Thyroid gland (tissue), 4 donors: Measurements from ENCODE around the gene ABCA4. TPM values are rescaled to one million over a fixed set of nuclear protein-coding genes. Genes with fewer than 3 reads are reported as not detected.

Source experiments
- DNase-seq, 2 donors: peaks; one replicate each; pipeline ENCODE4 v3.0.0-alpha.2; 2019
- H3K27ac ChIP-seq, 3 donors: fragments of 200-600 bp; sonication (generic); 1 replicate in 2 of 3; 2 replicates in 1 of 3; pipeline ENCODE4 v1.5.1; 2016 to 2019; ENCODE audit warnings: mild to moderate bottlenecking in 1 of 3, moderate library complexity in 1 of 3
- H3K27me3 ChIP-seq: fragments of 200-600 bp; sonication (generic); one replicate; pipeline ENCODE4 v1.5.1; 2019
- H3K36me3 ChIP-seq, 2 donors: fragments of 200-600 bp; sonication (generic); one replicate each; pipeline ENCODE4 v1.5.1; 2016 to 2019
- H3K4me1 ChIP-seq, 2 donors: fragments of 200-600 bp; sonication (generic); one replicate each; pipeline ENCODE4 v1.5.1; 2017 to 2019
- H3K4me3 ChIP-seq, 3 donors: fragments of 200-600 bp; sonication (generic); replicated peaks in 1 of 3; 1 replicate in 2 of 3; 2 replicates in 1 of 3; pipeline ENCODE4 v1.5.1; 2016; ENCODE audit warnings: mild to moderate bottlenecking in 1 of 3
- H3K9me3 ChIP-seq: fragments of 200-600 bp; sonication (generic); one replicate; pipeline ENCODE4 v1.5.1; 2017
- POLR2A ChIP-seq, 2 donors: fragments of 450-650 bp; IDR thresholded peaks; one replicate each; pipeline ENCODE4 v1.6.1; 2017; ENCODE audit warnings: antibody characterized with exemption in 2 of 2, mild to moderate bottlenecking in 2 of 2, moderate library complexity in 1 of 2
- WGBS, 2 donors: methylation state at CpG; one replicate each; pipeline ENCODE4 v1.1.5; 2017; 5-methylcytosine and 5-hydroxymethylcytosine counted together
- intact Hi-C: fragments of 100-400 bp; cut with DNase I; formaldehyde crosslinking; loops from one replicate; pipeline ENCODE4 v1.15.1; 2023
- total RNA-seq, 4 donors: library from RNA; depleted of rRNA; stranded (reverse); fragments of >200 nt; gene quantifications; one replicate each; pipeline ENCODE4 v1.2.3, GENCODE V29; 2016
- TF ChIP-seq, protein P1 (sequence below), 6 experiments: fragments of 200-600 bp in 3 of 6; fragments of 450-650 bp in 3 of 6; sonication (generic) in 3 of 6; IDR thresholded peaks; one replicate each; pipeline ENCODE4 v1.5.1; 2016 to 2019; ENCODE audit warnings: antibody characterized with exemption in 6 of 6, mild to moderate bottlenecking in 2 of 6, inconsistent platforms in 1 of 6, moderate library complexity in 1 of 6

ABCA4 gene
- total RNA-seq, 4 donors from 2014 or later = 0.44 to 1.0 (median 0.82) TPM

DNA sequence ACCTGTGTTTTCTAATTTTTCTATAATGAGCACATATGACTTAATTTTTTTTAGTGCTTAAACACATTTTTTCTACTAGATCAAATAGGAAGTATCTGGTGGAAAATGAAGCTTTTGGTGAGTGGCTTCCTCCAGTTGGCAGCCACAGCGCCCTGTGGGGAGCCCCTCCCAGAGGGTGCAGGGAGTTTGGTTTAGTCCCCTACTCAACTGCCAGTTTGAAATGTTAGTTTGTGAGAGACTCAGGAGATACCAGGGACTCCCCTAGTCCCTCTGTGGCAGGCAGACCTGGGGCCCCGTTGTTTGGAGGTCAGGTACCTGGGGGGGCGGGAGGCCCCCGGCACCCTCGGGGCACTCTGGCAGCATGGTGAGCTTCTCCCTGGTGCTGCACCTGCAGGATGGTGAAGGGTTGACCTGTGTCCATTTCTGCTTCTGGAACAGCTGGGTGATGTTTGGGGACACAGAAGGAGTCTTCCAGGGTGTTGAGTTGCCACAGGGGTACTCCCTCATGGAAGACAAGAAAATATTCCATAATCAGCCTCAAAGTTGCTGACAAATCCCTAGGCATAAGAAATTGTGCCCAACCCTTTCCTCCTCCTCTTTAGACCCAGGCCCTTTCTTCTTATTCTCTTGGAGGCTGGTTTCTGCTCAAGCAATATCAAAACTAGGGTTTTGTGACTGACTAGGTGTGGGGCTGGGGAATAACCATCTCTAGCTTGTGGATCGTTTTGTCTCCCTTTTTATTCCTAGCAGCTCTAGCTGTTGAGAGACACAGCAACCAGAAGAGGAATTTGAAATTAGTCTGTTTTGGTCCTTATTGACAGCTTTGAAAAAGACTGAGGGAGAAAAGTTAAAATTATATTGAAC is 91.6 kb downstream of the ABCA4 start:
- DNase-seq = no peak
- TF ChIP-seq, protein P1, sequence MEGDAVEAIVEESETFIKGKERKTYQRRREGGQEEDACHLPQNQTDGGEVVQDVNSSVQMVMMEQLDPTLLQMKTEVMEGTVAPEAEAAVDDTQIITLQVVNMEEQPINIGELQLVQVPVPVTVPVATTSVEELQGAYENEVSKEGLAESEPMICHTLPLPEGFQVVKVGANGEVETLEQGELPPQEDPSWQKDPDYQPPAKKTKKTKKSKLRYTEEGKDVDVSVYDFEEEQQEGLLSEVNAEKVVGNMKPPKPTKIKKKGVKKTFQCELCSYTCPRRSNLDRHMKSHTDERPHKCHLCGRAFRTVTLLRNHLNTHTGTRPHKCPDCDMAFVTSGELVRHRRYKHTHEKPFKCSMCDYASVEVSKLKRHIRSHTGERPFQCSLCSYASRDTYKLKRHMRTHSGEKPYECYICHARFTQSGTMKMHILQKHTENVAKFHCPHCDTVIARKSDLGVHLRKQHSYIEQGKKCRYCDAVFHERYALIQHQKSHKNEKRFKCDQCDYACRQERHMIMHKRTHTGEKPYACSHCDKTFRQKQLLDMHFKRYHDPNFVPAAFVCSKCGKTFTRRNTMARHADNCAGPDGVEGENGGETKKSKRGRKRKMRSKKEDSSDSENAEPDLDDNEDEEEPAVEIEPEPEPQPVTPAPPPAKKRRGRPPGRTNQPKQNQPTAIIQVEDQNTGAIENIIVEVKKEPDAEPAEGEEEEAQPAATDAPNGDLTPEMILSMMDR (IDR thresholded peaks at IDR 0.05) = no peak
- no peak for TF ChIP-seq POLR2A (IDR thresholded peaks at IDR 0.05)
- H3K4me3 ChIP-seq = no peak overlapping the region
- no peaks in the 10 kb centered on the region for H3K9me3 ChIP-seq
- no peak overlapping the region for H3K27ac ChIP-seq
- 57 to 87% methylated on average over 2 of the region's 6 CpGs for WGBS, 2 donors
- intact Hi-C loops = loop anchor here (5.0 kb wide), 1 partner anchor 308 kb away; no protein-coding TSS in a partner anchor
- H3K27me3 ChIP-seq = no peaks in the 10 kb centered on the region
- H3K36me3 ChIP-seq = no peaks in the 10 kb centered on the region
- peaks cover 11 to 20% of the 10 kb centered on the region in 2 donors for H3K4me1 ChIP-seq

DNA sequence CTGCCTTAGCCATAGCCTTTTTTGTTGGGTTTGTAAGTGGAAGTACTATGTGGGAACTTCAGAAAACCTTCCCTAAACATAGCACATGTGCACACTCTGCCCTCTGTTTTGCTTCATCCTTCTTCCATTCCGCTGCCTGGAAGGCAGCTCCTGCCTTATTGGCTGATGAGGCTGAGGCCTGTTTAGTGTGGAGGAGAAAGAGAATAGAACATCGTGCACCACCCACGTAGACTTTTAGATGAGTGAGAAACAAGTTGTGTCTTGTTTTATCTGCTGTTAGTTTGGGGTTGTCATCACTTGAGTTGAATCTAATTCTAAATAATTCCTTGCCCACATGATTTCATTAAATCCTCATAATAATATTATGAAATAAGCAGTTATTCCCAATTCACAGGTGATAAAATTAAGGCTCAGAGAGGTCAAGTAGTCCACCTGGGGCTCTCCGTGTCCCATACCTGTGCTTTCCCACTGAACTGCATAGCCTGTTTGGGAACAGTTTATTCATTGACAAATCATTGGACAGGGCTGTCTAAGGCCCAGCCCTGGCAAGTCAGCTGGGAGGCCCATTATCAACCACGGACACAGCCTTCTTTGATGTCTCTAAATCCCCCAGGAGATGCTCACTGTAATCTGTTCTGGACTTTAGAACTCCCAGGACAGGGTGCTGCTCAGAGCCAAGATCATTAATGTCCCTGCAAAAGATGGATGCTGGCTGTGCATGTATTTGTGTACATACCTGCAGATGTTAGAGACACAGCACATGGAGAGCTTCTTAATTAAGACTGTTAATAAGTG is 93.0 kb downstream of the ABCA4 start:
- intact Hi-C loops = loop anchor here (5.0 kb wide), 1 partner anchor 309 kb away; no protein-coding TSS in a partner anchor
- no peaks in the 10 kb centered on the region for H3K27me3 ChIP-seq
- WGBS, 2 donors = 84 to 87% methylated on average over 5 of the region's 5 CpGs
- DNase-seq = no peak
- no peak overlapping the region for H3K4me3 ChIP-seq
- no peaks in the 10 kb centered on the region for H3K9me3 ChIP-seq
- no peaks in the 10 kb centered on the region for H3K36me3 ChIP-seq
- H3K27ac ChIP-seq = no peak overlapping the region
- H3K4me1 ChIP-seq = peaks cover 11 to 20% of the 10 kb centered on the region in 2 donors
- TF ChIP-seq POLR2A (IDR thresholded peaks at IDR 0.05) = no peak
- TF ChIP-seq, protein P1 (IDR thresholded peaks at IDR 0.05) = no peak

DNA sequence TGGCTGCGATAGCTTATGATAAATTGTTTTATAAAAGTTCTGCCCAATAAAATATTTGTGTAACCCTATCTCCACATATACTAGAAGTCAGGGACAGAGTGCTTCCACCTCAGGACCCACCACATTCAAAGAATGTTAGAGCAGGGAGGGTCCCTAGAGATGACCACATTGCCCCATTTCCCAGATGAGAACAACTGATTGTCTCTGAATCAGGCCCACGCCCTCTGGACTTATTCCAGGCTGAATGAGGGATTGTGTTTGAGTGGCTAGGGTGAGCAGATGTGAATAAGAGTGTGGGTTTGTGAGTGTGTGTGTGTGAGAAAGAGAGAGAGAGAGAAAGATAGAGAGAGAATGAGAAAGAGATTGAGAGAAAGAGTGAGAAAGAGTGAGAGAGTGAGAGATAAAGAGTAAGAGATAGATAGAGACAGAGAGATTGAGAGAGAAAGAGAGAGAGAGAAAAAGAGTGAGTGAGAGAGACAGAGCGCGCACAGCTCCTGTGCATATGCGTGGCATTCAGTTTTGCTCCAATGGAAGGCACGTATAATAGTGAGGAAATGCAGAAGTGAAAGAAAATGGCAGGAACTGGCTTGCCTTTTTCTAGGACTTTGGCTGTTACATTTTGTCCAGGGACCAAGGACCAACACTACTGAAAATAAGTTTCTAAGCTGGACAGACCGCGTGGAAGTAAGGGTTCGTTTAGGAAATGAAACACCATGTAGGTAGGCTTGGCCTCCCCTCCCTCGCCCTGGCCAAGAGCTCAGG is 94.1 kb downstream of the ABCA4 start:
- no peaks in the 10 kb centered on the region for H3K9me3 ChIP-seq
- H3K36me3 ChIP-seq = no peaks in the 10 kb centered on the region
- 91 to 92% methylated on average over 10 of the region's 10 CpGs for WGBS, 2 donors
- no peak for TF ChIP-seq POLR2A (IDR thresholded peaks at IDR 0.05)
- TF ChIP-seq, protein P1 (IDR thresholded peaks at IDR 0.05) = no peak
- no peak overlapping the region for H3K4me3 ChIP-seq
- no peak for DNase-seq
- peaks cover 12 to 20% of the 10 kb centered on the region in 2 donors for H3K4me1 ChIP-seq
- intact Hi-C loops = loop anchor here (5.0 kb wide), 1 partner anchor 311 kb away; no protein-coding TSS in a partner anchor
- no peak overlapping the region for H3K27ac ChIP-seq
- no peaks in the 10 kb centered on the region for H3K27me3 ChIP-seq

GRCh38 chr1:94025383-94026340 is 95.3 kb downstream of the ABCA4 start:
- Histone ChIP-seq H3K4me1 (peaks cover 10 to 23% of the 10 kb centered on the region in 2 donors), H3K4me3 (no peak overlapping the region), H3K36me3 (no peaks in the 10 kb centered on the region), H3K9me3 (no peaks in the 10 kb centered on the region), H3K27ac (no peak overlapping the region), H3K27me3 (no peaks in the 10 kb centered on the region)
- TF ChIP-seq, protein P1 (IDR thresholded peaks at IDR 0.05) = peak; percentile 29 to 87 (median 78)
- no peak for TF ChIP-seq POLR2A (IDR thresholded peaks at IDR 0.05)
- intact Hi-C loops = loop anchor here (5.0 kb wide), 1 partner anchor 312 kb away; no protein-coding TSS in a partner anchor
- DNase-seq = peak; percentile 39 to 43
- 57 to 59% methylated on average over 18 of the region's 18 CpGs for WGBS, 2 donors
